ENCODE results near the gene MAD1L1. TPM values are rescaled to one million over a fixed set of nuclear protein-coding genes. Genes with fewer than 3 reads are reported as not detected.

MAD1L1 gene
- total and polyA plus RNA-seq, 4 donors, result 12.8 to 20.7 (median 16.5) TPM

- no peaks in the 10 kb centered on the region for H3K4me1 ChIP-seq (ENCODE audit: control insufficient read depth in 4 of 4, insufficient read depth in 4 of 4, low read length in 3 of 4)
- WGBS, result 96% methylated on average over 18 of the region's 18 CpGs
- no peak for DNase-seq (ENCODE audit: low spot score)
These were observed 217.4 kb downstream of the MAD1L1 start for GRCh38 chr7:2015251-2015871.

GRCh38 chr7:2014391-2015241, 218.1 kb downstream of the MAD1L1 start:
- Histone ChIP-seq H3K9ac (ENCODE audit: low read depth in 1 of 2, low read length in 2 of 2) (no peak overlapping the region), H3K4me1 (ENCODE audit: control insufficient read depth in 4 of 4, insufficient read depth in 4 of 4, low read length in 3 of 4) (no peaks in the 10 kb centered on the region), H3K4me3 (ENCODE audit: low read depth in 1 of 3, low read length in 3 of 3) (no peak overlapping the region), H3K36me3 (ENCODE audit: control insufficient read depth in 4 of 4, insufficient read depth in 3 of 4, low read depth in 1 of 4, low read length in 3 of 4) (no peaks in the 10 kb centered on the region), H3K27me3 (ENCODE audit: control insufficient read depth in 4 of 4, insufficient read depth in 4 of 4, low read length in 3 of 4) (no peaks in the 10 kb centered on the region), H3K27ac (ENCODE audit: low read depth in 1 of 2, low read length in 2 of 2) (no peak overlapping the region), H3K9me3 (ENCODE audit: control insufficient read depth in 4 of 4, low read length in 3 of 4) (no peaks in the 10 kb centered on the region)
- no peak for DNase-seq (ENCODE audit: low spot score)
- WGBS, result 98% methylated on average over 47 of the region's 47 CpGs
- TF ChIP-seq GABPA (IDR thresholded peaks at IDR 0.05 in 1 of 2, conservative IDR thresholded peaks at IDR 0.05 in 1 of 2) (no peak), YY1 (IDR thresholded peaks at IDR 0.05) (no peak), HNF4A (conservative IDR thresholded peaks at IDR 0.05) (no peak), EGR1 (IDR thresholded peaks at IDR 0.05; ENCODE audit: low read depth in 2 of 2) (no peak), JUND (IDR thresholded peaks at IDR 0.05) (no peak), CTCF (IDR thresholded peaks at IDR 0.05; ENCODE audit: low read depth, low read length, missing input control) (no peak), FOXA2 (IDR thresholded peaks at IDR 0.05) (no peak)
- TF ChIP-seq, protein P1, sequence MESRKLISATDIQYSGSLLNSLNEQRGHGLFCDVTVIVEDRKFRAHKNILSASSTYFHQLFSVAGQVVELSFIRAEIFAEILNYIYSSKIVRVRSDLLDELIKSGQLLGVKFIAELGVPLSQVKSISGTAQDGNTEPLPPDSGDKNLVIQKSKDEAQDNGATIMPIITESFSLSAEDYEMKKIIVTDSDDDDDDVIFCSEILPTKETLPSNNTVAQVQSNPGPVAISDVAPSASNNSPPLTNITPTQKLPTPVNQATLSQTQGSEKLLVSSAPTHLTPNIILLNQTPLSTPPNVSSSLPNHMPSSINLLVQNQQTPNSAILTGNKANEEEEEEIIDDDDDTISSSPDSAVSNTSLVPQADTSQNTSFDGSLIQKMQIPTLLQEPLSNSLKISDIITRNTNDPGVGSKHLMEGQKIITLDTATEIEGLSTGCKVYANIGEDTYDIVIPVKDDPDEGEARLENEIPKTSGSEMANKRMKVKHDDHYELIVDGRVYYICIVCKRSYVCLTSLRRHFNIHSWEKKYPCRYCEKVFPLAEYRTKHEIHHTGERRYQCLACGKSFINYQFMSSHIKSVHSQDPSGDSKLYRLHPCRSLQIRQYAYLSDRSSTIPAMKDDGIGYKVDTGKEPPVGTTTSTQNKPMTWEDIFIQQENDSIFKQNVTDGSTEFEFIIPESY (IDR thresholded peaks at IDR 0.05), result no peak

More at GRCh38 chr7:2015251-2015871, 217.4 kb downstream of the MAD1L1 start:
- no peaks in the 10 kb centered on the region for H3K36me3 ChIP-seq (ENCODE audit: control insufficient read depth in 4 of 4, insufficient read depth in 3 of 4, low read depth in 1 of 4, low read length in 3 of 4)
- TF ChIP-seq FOXA1 (IDR thresholded peaks at IDR 0.05), result no peak
- TF ChIP-seq EGR1 (IDR thresholded peaks at IDR 0.05; ENCODE audit: low read depth in 2 of 2), result no peak
- no peak for TF ChIP-seq FOXA2 (IDR thresholded peaks at IDR 0.05)
- TF ChIP-seq JUND (IDR thresholded peaks at IDR 0.05), result no peak
- TF ChIP-seq YY1 (IDR thresholded peaks at IDR 0.05), result no peak
- no peak for TF ChIP-seq ATF3 (IDR thresholded peaks at IDR 0.05)
- no peak for TF ChIP-seq HNF4A (conservative IDR thresholded peaks at IDR 0.05)
- TF ChIP-seq, protein P2, sequence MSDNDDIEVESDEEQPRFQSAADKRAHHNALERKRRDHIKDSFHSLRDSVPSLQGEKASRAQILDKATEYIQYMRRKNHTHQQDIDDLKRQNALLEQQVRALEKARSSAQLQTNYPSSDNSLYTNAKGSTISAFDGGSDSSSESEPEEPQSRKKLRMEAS (IDR thresholded peaks at IDR 0.05), result no peak
- TF ChIP-seq REST (IDR thresholded peaks at IDR 0.05), result no peak
- no peak for TF ChIP-seq GABPA (IDR thresholded peaks at IDR 0.05 in 1 of 2, conservative IDR thresholded peaks at IDR 0.05 in 1 of 2)
- TF ChIP-seq RXRA (IDR thresholded peaks at IDR 0.05), result no peak
- no peak for TF ChIP-seq TAF1 (conservative IDR thresholded peaks at IDR 0.05)
- H3K4me3 ChIP-seq (ENCODE audit: low read depth in 1 of 3, low read length in 3 of 3), result no peak overlapping the region
- H3K27ac ChIP-seq (ENCODE audit: low read depth in 1 of 2, low read length in 2 of 2), result no peak overlapping the region
- H3K27me3 ChIP-seq (ENCODE audit: control insufficient read depth in 4 of 4, insufficient read depth in 4 of 4, low read length in 3 of 4), result no peaks in the 10 kb centered on the region
- H3K9me3 ChIP-seq (ENCODE audit: control insufficient read depth in 4 of 4, low read length in 3 of 4), result no peaks in the 10 kb centered on the region
- H3K9ac ChIP-seq (ENCODE audit: low read depth in 1 of 2, low read length in 2 of 2), result no peak overlapping the region
